ENCODE results near the gene NR1D2.

GRCh38 chr3:23904545-23904944, 40.5 kb upstream of the NR1D2 start:
- TF ChIP-seq YY1 (IDR thresholded peaks at IDR 0.05; ENCODE audit: insufficient read depth, insufficient read length), result no peak
- no peak for TF ChIP-seq SUZ12 (IDR thresholded peaks at IDR 0.05; ENCODE audit: extremely low read depth, insufficient read depth, insufficient read length)

Measured in NT2/D1 (cell line).